Loucy (cell line): ENCODE data around the gene IGFL4.

Source experiments
- H2AFZ ChIP-seq: fragments of 200-600 bp; sonication (generic); 2 replicates; pipeline ENCODE4 v1.6.0; 2016; ENCODE audit warnings: antibody characterized with exemption, mild to moderate bottlenecking, low read length, moderate library complexity
- H3F3A ChIP-seq: fragments of 200-600 bp; 2 replicates; pipeline ENCODE4 v1.6.0; 2016; ENCODE audit warnings: antibody characterized with exemption, low read depth, mild to moderate bottlenecking
- H3K27me3 ChIP-seq: fragments of 200-600 bp; sonication (generic); 2 replicates; pipeline ENCODE4 v1.6.1; 2014; ENCODE audit warnings: low read length, mild to moderate bottlenecking; ENCODE audit not compliant: insufficient read depth, poor library complexity, severe bottlenecking
- H3K36me3 ChIP-seq: fragments of 200-600 bp; sonication (generic); 2 replicates; pipeline ENCODE4 v1.6.1; 2016; ENCODE audit warnings: low read length; ENCODE audit not compliant: insufficient read depth
- H3K4me1 ChIP-seq: fragments of 200-600 bp; sonication (generic); 2 replicates; pipeline ENCODE4 v1.5.1; 2014; ENCODE audit warnings: low read length, mild to moderate bottlenecking; ENCODE audit not compliant: insufficient read depth, poor library complexity, severe bottlenecking
- H3K4me2 ChIP-seq: fragments of 200-600 bp; sonication (generic); 2 replicates; pipeline ENCODE4 v1.6.0; 2014; ENCODE audit warnings: antibody characterized with exemption, low read length, low read depth, mild to moderate bottlenecking; ENCODE audit not compliant: poor library complexity, severe bottlenecking
- H3K4me3 ChIP-seq: fragments of 200-600 bp; sonication (generic); 2 replicates; pipeline ENCODE4 v1.5.1; 2014; ENCODE audit warnings: low read length, mild to moderate bottlenecking, mixed read lengths; ENCODE audit not compliant: poor library complexity, severe bottlenecking
- H3K79me2 ChIP-seq: fragments of 200-600 bp; sonication (generic); 2 replicates; pipeline ENCODE4 v1.6.1; 2014; ENCODE audit warnings: low read length; ENCODE audit not compliant: insufficient read depth
- H3K9ac ChIP-seq: fragments of 200-600 bp; sonication (generic); 2 replicates; pipeline ENCODE4 v1.6.0; 2014; ENCODE audit warnings: mild to moderate bottlenecking, low read depth, low read length, moderate library complexity; ENCODE audit not compliant: poor library complexity, severe bottlenecking
- H3K9me2 ChIP-seq: fragments of 200-600 bp; sonication (generic); replicated peaks from 2 replicates; pipeline ENCODE4 v1.6.1; 2016; ENCODE audit warnings: low read depth, low read length, mixed read lengths
- H3K9me3 ChIP-seq: fragments of 200-600 bp; sonication (generic); 2 replicates; pipeline ENCODE4 v1.6.1; 2014; ENCODE audit warnings: mild to moderate bottlenecking, antibody characterized with exemption, low read length, low read depth; ENCODE audit not compliant: insufficient read depth
- H4K20me1 ChIP-seq: fragments of 200-600 bp; sonication (generic); 2 replicates; pipeline ENCODE4 v1.6.0; 2014; ENCODE audit warnings: antibody characterized with exemption, low read length, mild to moderate bottlenecking; ENCODE audit not compliant: insufficient read depth, poor library complexity, severe bottlenecking
- CTCF ChIP-seq: fragments of 200-600 bp; sonication (generic); conservative IDR thresholded peaks from 2 replicates; pipeline ENCODE4 v1.5.1; 2014; ENCODE audit warnings: mild to moderate bottlenecking, antibody characterized with exemption, low read length
- EZH2phosphoT487 ChIP-seq: fragments of 200-600 bp; IDR thresholded peaks from 2 replicates; pipeline ENCODE4 v1.6.1; 2018; ENCODE audit warnings: antibody characterized with exemption, mild to moderate bottlenecking, moderate library complexity, borderline replicate concordance

IGFL4 gene

DNA sequence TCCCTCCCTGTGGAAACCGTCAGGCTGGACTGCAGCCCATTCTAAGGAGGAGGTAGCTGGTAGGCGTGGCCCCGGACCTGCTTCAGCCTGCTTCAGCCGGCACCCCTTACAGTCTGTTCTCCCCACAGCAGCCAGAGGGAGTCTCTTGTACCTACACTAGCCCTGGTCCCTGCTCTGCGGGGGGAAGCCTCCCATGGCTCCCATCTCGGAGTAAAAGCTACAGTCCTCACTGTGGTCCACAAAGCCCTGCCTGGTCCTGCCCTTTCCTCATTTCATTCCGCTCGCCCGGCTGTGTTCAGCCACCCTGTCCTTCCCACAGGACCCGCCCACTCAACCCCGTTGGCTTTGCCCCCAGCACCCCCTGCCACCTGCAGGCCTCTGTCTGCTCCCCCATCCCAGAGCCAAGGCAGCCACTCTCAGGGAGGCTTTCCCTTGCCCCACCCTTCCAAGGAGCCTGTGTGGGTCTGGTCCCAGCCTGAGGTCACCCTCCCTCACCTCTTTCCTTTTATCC is 19.2 kb downstream of the IGFL4 start:
- Histone ChIP-seq H3K79me2 (no peaks in the 10 kb centered on the region), H3K4me1 (peaks cover 9% of the 10 kb centered on the region), H3K4me2 (no peak overlapping the region), H3K9me2 (no peaks in the 10 kb centered on the region), H4K20me1 (no peaks in the 10 kb centered on the region), H3K9me3 (no peaks in the 10 kb centered on the region), H3F3A (0 out of 2 replicates have a peak, but pooled peaks cover 6% of the 10 kb centered on the region), H3K27me3 (no peaks in the 10 kb centered on the region), H3K4me3 (no peak overlapping the region), H3K36me3 (peaks cover 5% of the 10 kb centered on the region; the same call in 1 of the 2 replicates), H3K9ac (no peak overlapping the region), H2AFZ (no peak overlapping the region)
- TF ChIP-seq EZH2phosphoT487 (no peak), CTCF (no peak)

- Histone ChIP-seq H4K20me1 (no peaks in the 10 kb centered on the region), H3K9me3 (no peaks in the 10 kb centered on the region), H3K79me2 (no peaks in the 10 kb centered on the region), H3K4me1 (peaks cover 2% of the 10 kb centered on the region), H3K4me3 (no peak overlapping the region), H3K27me3 (no peaks in the 10 kb centered on the region), H3K36me3 (peaks cover 5% of the 10 kb centered on the region; the same call in 1 of the 2 replicates), H3K9ac (no peak overlapping the region), H3K4me2 (no peak overlapping the region), H2AFZ (no peak overlapping the region), H3F3A (0 out of 2 replicates have a peak, but pooled peaks cover 5% of the 10 kb centered on the region), H3K9me2 (no peaks in the 10 kb centered on the region)
- TF ChIP-seq EZH2phosphoT487 (no peak), CTCF (no peak)
These were observed 20.0 kb downstream of the IGFL4 start for GRCh38 chr19:46020819-46021125.

GRCh38 chr19:46019270-46019669 is 21.5 kb downstream of the IGFL4 start:
- no peaks in the 10 kb centered on the region for H3K9me2 ChIP-seq

More at GRCh38 chr19:46019270-46019669, 21.5 kb downstream of the IGFL4 start:
- no peaks in the 10 kb centered on the region for H3K79me2 ChIP-seq
- H3K4me2 ChIP-seq: no peak overlapping the region
- H2AFZ ChIP-seq: no peak overlapping the region
- TF ChIP-seq CTCF (no peak), EZH2phosphoT487 (no peak)
- no peaks in the 10 kb centered on the region for H3F3A ChIP-seq
- no peaks in the 10 kb centered on the region for H3K27me3 ChIP-seq
- H3K4me1 ChIP-seq: no peaks in the 10 kb centered on the region
- H4K20me1 ChIP-seq: no peaks in the 10 kb centered on the region
- no peak overlapping the region for H3K4me3 ChIP-seq
- H3K9ac ChIP-seq: no peak overlapping the region
- peaks cover 5% of the 10 kb centered on the region; the same call in 1 of the 2 replicates for H3K36me3 ChIP-seq
- no peaks in the 10 kb centered on the region for H3K9me3 ChIP-seq
